GM12878 (cell line): ENCODE measurements around the gene SYNGR3. TPM values are rescaled to one million over a fixed set of nuclear protein-coding genes. Genes with fewer than 3 reads are reported as not detected.

ENCODE experiments used
- ATAC-seq: fragments of 200-7000 bp; cut with Tn5 transposase; 3 replicates; pipeline ENCODE4 v1.9.1; 2020; ENCODE audit warnings: mild to moderate bottlenecking, moderate library complexity
- BruUV-seq: library from RNA; stranded (reverse); fragments of 400-500 nt; replicated peaks from 2 replicates; lab custom pipeline; 2021; lab: Mats Ljungman, UMichigan
- CTCF ChIA-PET: fragments of 300-600 bp; sonication (Branson Sonifier 250); formaldehyde crosslinking; extraction: SDS; loops from one replicate; lab custom pipeline; 2021; ENCODE audit warnings: inconsistent platforms; lab: Yijun Ruan, JAX
- POLR2A ChIA-PET: fragments of 350-600 bp; formaldehyde crosslinking; extraction: SDS; loops from one replicate; lab custom pipeline; 2021; ENCODE audit warnings: inconsistent platforms; lab: Charles Lee
- RAD21 ChIA-PET: fragments of 300-600 bp; sonication (Branson Sonifier 250); formaldehyde crosslinking; loops from one replicate; lab custom pipeline; 2023; ENCODE audit warnings: antibody characterized with exemption; ENCODE audit not compliant: unreplicated experiment; lab: Charles Lee
- SMC1A ChIA-PET: fragments of 300-600 bp; sonication (Branson Sonifier 250); formaldehyde crosslinking; loops from one replicate; lab custom pipeline; 2023; ENCODE audit not compliant: unreplicated experiment, uncharacterized antibody; lab: Charles Lee
- DNase-seq: peaks from one replicate; pipeline ENCODE4 v3.0.0-alpha.2; 2011; ENCODE audit warnings: low read depth, low spot score
- FAIRE-seq: peaks from 3 replicates; lab custom pipeline; 2011; peaks lifted over from hg19 to GRCh38; lab: Jason Lieb, UNC
- H2AFZ ChIP-seq: 2 replicates; pipeline ENCODE4 v1.6.0; 2011; ENCODE audit warnings: low read depth, low read length, control low read depth; ENCODE audit not compliant: control insufficient read depth
- H3K27ac ChIP-seq: 2 replicates; pipeline ENCODE4 v1.5.1; 2011; ENCODE audit warnings: control low read depth; ENCODE audit not compliant: control insufficient read depth, insufficient read depth
- H3K27me3 ChIP-seq, 2 experiments: replicated peaks in 1 of 2; 2 replicates each; pipeline versions ENCODE4 v1.6.0 to v1.6.1; 2011; ENCODE audit warnings: low read length in 1 of 2; ENCODE audit not compliant: control insufficient read depth in 2 of 2, insufficient read depth in 2 of 2
- H3K36me3 ChIP-seq, 2 experiments: 2 replicates each; pipeline ENCODE4 v1.5.1; 2011; ENCODE audit warnings: low read length in 1 of 2; ENCODE audit not compliant: control insufficient read depth in 2 of 2, insufficient read depth in 2 of 2
- H3K4me1 ChIP-seq: 2 replicates; pipeline ENCODE4 v1.6.1; 2011; ENCODE audit warnings: mild to moderate bottlenecking, low read length, moderate library complexity, mixed read lengths; ENCODE audit not compliant: control insufficient read depth, insufficient read depth
- H3K4me2 ChIP-seq: 2 replicates; pipeline ENCODE4 v1.6.0; 2011; ENCODE audit warnings: control low read depth; ENCODE audit not compliant: control insufficient read depth, insufficient read depth
- H3K4me3 ChIP-seq: fragments of 200-600 bp; sonication (generic); 2 replicates; pipeline ENCODE4 v1.5.1; 2016
- H3K79me2 ChIP-seq: 2 replicates; pipeline ENCODE4 v1.6.0; 2011; ENCODE audit warnings: low read length; ENCODE audit not compliant: control insufficient read depth, insufficient read depth
- H3K9ac ChIP-seq: 2 replicates; pipeline ENCODE4 v1.8.0; 2011; ENCODE audit warnings: low read length, control low read depth, mixed read lengths; ENCODE audit not compliant: control insufficient read depth, insufficient read depth
- H3K9me3 ChIP-seq: replicated peaks from 3 replicates; pipeline ENCODE4 v1.5.1; 2011; ENCODE audit warnings: mild to moderate bottlenecking, low read length; ENCODE audit not compliant: control insufficient read depth, insufficient read depth
- H4K20me1 ChIP-seq: 2 replicates; pipeline ENCODE4 v1.6.0; 2011; ENCODE audit not compliant: control insufficient read depth, insufficient read depth
- CEBPB ChIP-seq, 2 experiments: fragments of 150-350 bp in 1 of 2; IDR thresholded peaks; 2 replicates each; pipeline ENCODE4 v1.6.1; 2012 to 2014; ENCODE audit warnings: low read depth in 2 of 2, low read length in 2 of 2, borderline replicate concordance in 1 of 2, inconsistent platforms in 1 of 2
- E2F4 ChIP-seq: IDR thresholded peaks from 2 replicates; pipeline ENCODE4 v1.6.1; 2012; ENCODE audit warnings: low read depth, low read length, improper control_type of control experiment
- GABPA ChIP-seq: IDR thresholded peaks from 2 replicates; pipeline ENCODE4 v1.6.1; 2014; ENCODE audit warnings: antibody characterized with exemption, low read depth, mild to moderate bottlenecking, inconsistent platforms
- HDAC6 ChIP-seq: fragments of 200-600 bp; sonication (generic); IDR thresholded peaks from one replicate; pipeline ENCODE4 v1.8.0; 2017; ENCODE audit warnings: antibody characterized with exemption; ENCODE audit not compliant: unreplicated experiment
- POLR2A ChIP-seq: IDR thresholded peaks from 2 replicates; pipeline ENCODE4 v1.6.1; 2011; ENCODE audit warnings: low read depth, mild to moderate bottlenecking, low read length
- YY1 ChIP-seq: IDR thresholded peaks from 2 replicates; pipeline ENCODE4 v1.6.1; 2011; ENCODE audit warnings: low read depth, mild to moderate bottlenecking, low read length
- ZNF384 ChIP-seq: IDR thresholded peaks from 2 replicates; pipeline ENCODE4 v1.6.1; 2012; ENCODE audit warnings: low read depth, mild to moderate bottlenecking, low read length, improper control_type of control experiment, borderline replicate concordance
- ZNF592 ChIP-seq: fragments of 450-650 bp; IDR thresholded peaks from 2 replicates; pipeline ENCODE4 v1.6.1; 2017; ENCODE audit warnings: mild to moderate bottlenecking, moderate library complexity
- ZNF687 ChIP-seq: fragments of 450-650 bp; IDR thresholded peaks from 2 replicates; pipeline ENCODE4 v1.6.1; 2017; ENCODE audit warnings: mild to moderate bottlenecking, moderate library complexity
- WGBS: methylation state at CpG from one replicate; pipeline ENCODE4 v1.1.6; 2016; ENCODE audit warnings: low lambda C conversion rate; ENCODE audit not compliant: insufficient replicate concordance, insufficient coverage; ENCODE audit errors: missing lambda C conversion rate; 5-methylcytosine and 5-hydroxymethylcytosine counted together
- in situ Hi-C: fragments of 300-500 bp; cut with MboI; formaldehyde crosslinking; loops from 9 replicates; pipeline ENCODE4 v1.14.3; 2018; ENCODE audit warnings: mixed read lengths
- intact Hi-C: fragments of 100-400 bp; cut with micrococcal nuclease; formaldehyde crosslinking; loops from one replicate; pipeline ENCODE4 v1.14.2; 2022; ENCODE audit not compliant: unreplicated experiment
- polyA plus RNA-seq, 11 experiments: library from polyadenylated mRNA; depleted of rRNA in 4 of 11; unstranded in 6 of 11; stranded (reverse) in 5 of 11; fragments of >200 nt; fragmentation: Nextera tagmentation in 4 of 11; fragmentation: Illumina TruSeq in 1 of 11; extraction: Ambion mirVana in 4 of 11; extraction: Trizol in 1 of 11; gene quantifications; 1 replicate in 1 of 11; 2 replicates in 10 of 11; pipeline versions ENCODE4 v1.2.1 to v1.2.3, GENCODE V29; 2011 to 2016; ENCODE audit warnings: inconsistent platforms in 2 of 11, missing spikeins in 2 of 11, low read depth in 1 of 11
- total RNA-seq, 4 experiments: library from RNA; depleted of rRNA in 3 of 4; stranded (reverse); fragments of >200 nt in 3 of 4; fragmentation: Illumina TruSeq in 1 of 4; extraction: Trizol in 1 of 4; gene quantifications; 2 replicates each; pipeline versions ENCODE4 v1.2.1 to v1.2.3, GENCODE V29; 2013 to 2021

Gene SYNGR3
- total and polyA plus RNA-seq, 10 of the 15 experiments (the other 5 are each of a cell fraction or from before 2014, with no cell fraction given), result 1.2 to 18.1 (median 6.6) TPM

- Histone ChIP-seq H3K4me3 (no peak overlapping the region), H3K36me3 (peaks cover 0 to 25% of the 10 kb centered on the region in 2 experiments; a peak in 2 of 4 replicates), H3K9me3 (no peaks in the 10 kb centered on the region), H3K27me3 (no peaks in the 10 kb centered on the region), H3K27ac (no peak overlapping the region), H4K20me1 (peaks cover 6% of the 10 kb centered on the region), H2AFZ (no peak overlapping the region), H3K79me2 (peaks cover 67% of the 10 kb centered on the region), H3K9ac (no peak overlapping the region), H3K4me1 (peaks cover 22% of the 10 kb centered on the region), H3K4me2 (peak overlapping the region; percentile 98; the same call in 1 of the 2 replicates)
- no peak for TF ChIP-seq GABPA
- no peak for TF ChIP-seq CEBPB (IDR thresholded peaks at IDR 0.05; ENCODE audit: borderline replicate concordance in 1 of 2, low read depth in 2 of 2, low read length in 2 of 2)
- no peak for TF ChIP-seq HDAC6
- TF ChIP-seq POLR2A, result peak; percentile 27; the same call in 1 of the 2 replicates
- no peak for TF ChIP-seq ZNF592
- no peak for TF ChIP-seq ZNF384
- TF ChIP-seq YY1, result no peak
- no peak for TF ChIP-seq ZNF687
- TF ChIP-seq E2F4, result no peak
- POLR2A ChIA-PET, result interaction anchor here (0.6 kb wide), 1 partner anchor 104 kb away, joined by 3 read pairs; no protein-coding TSS in a partner anchor
- RAD21 ChIA-PET, result no interaction called here
- WGBS, result 96% methylated on average over 8 of the region's 8 CpGs
- CTCF ChIA-PET, result no interaction called here
- in situ Hi-C loops (no loop called here), intact Hi-C loops (loop anchor here (5.0 kb wide), 1 partner anchor 146 kb away; no protein-coding TSS in a partner anchor)
- FAIRE-seq, result no peak
- SMC1A ChIA-PET, result no interaction called here
- no peak for ATAC-seq
- DNase-seq, result no peak
- BruUV-seq, result no TSS peak
Measured at GRCh38 chr16:2006317-2006716, 16.5 kb downstream of the SYNGR3 start.
